Transverse colon (tissue), 4 donors: ENCODE results near the gene NDUFV2.
"Not testable (repeated sequence)": the region's sequence is repeated elsewhere in the genome, so short reads cannot be mapped to it uniquely, and the experiment has no call there.

ENCODE experiments used
- EP300 ChIP-seq: sonication (generic); formaldehyde crosslinking; IDR thresholded peaks from one replicate; pipeline ENCODE4 v1.6.1; 2017; ENCODE audit warnings: antibody characterized with exemption, low read depth
- POLR2A ChIP-seq: fragments of 450-650 bp; IDR thresholded peaks from one replicate; pipeline ENCODE4 v1.6.1; 2016; ENCODE audit warnings: antibody characterized with exemption, mild to moderate bottlenecking, moderate library complexity
- POLR2AphosphoS5 ChIP-seq, 3 donors: sonication (generic); formaldehyde crosslinking; IDR thresholded peaks; one replicate each; pipeline ENCODE4 v1.6.1; 2016; ENCODE audit warnings: antibody characterized with exemption in 3 of 3
- TF ChIP-seq, protein P1 (sequence below), 5 experiments: fragments of 200-600 bp in 3 of 5; fragments of 450-650 bp in 2 of 5; sonication (generic) in 3 of 5; IDR thresholded peaks; 1 replicate in 2 of 5; 2 replicates in 3 of 5; pipeline ENCODE4 v1.5.1; 2016 to 2017; ENCODE audit warnings: antibody characterized with exemption in 5 of 5, inconsistent platforms in 3 of 5, mild to moderate bottlenecking in 2 of 5, moderate library complexity in 1 of 5

DNA sequence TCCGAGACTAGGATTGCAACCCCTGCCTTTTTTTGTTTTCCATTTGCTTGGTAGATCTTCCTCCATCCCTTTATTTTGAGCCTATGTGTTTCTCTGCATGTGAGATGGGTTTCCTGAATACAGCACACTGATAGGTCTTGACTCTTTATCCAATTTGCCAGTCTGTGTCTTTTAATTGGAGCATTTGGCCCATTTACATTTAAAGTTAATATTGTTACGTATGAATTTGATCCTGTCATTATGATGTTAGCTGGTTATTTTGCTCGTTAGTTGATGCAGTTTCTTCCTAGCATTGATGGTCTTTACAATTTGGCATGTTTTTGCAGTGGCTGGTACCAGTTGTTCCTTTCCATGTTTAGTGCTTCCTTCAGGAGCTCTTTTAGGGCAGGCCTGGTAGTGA lies 67.0 kb downstream of the NDUFV2 start:
- TF ChIP-seq, protein P1, sequence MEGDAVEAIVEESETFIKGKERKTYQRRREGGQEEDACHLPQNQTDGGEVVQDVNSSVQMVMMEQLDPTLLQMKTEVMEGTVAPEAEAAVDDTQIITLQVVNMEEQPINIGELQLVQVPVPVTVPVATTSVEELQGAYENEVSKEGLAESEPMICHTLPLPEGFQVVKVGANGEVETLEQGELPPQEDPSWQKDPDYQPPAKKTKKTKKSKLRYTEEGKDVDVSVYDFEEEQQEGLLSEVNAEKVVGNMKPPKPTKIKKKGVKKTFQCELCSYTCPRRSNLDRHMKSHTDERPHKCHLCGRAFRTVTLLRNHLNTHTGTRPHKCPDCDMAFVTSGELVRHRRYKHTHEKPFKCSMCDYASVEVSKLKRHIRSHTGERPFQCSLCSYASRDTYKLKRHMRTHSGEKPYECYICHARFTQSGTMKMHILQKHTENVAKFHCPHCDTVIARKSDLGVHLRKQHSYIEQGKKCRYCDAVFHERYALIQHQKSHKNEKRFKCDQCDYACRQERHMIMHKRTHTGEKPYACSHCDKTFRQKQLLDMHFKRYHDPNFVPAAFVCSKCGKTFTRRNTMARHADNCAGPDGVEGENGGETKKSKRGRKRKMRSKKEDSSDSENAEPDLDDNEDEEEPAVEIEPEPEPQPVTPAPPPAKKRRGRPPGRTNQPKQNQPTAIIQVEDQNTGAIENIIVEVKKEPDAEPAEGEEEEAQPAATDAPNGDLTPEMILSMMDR (IDR thresholded peaks at IDR 0.05) = not testable (repeated sequence)
- not testable (repeated sequence) for TF ChIP-seq POLR2A; POLR2AphosphoS5 (IDR thresholded peaks at IDR 0.05); EP300
